HG03442 (cell line): ENCODE data around the gene SAMD14.
A peak's percentile ranks its signal among the peaks of the same experiment; 100 is the strongest.

ENCODE experiments used
- ATAC-seq: cut with Tn5 transposase; IDR thresholded peaks from one replicate; pipeline ENCODE4 v1.9.1; 2021; ENCODE audit warnings: mild to moderate bottlenecking, moderate library complexity; ENCODE audit not compliant: unreplicated experiment

Gene SAMD14

GRCh38 chr17:50165466-50165865 lies 35.5 kb upstream of the SAMD14 start:
- ATAC-seq = no peak

DNA sequence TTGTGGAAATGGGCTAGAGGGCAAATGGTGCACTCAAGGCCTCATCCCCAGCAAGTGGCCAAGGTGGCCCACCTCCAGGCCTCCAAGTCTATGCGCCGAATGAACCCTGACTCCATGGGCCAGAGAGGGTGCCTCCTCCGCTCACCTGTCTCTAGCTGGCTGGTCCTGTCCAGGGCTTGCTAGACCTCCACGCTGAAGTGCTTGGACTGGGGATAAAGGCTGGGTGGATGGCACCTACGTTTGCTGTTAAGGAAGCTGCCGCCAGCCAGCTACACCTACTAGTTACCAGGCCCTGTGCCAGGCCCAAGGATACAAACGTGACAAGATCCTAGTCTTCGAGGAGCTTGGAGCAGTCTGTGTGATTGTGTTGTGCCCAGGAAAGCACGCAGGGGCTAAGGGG lies 35.1 kb upstream of the SAMD14 start:
- no peak for ATAC-seq

DNA sequence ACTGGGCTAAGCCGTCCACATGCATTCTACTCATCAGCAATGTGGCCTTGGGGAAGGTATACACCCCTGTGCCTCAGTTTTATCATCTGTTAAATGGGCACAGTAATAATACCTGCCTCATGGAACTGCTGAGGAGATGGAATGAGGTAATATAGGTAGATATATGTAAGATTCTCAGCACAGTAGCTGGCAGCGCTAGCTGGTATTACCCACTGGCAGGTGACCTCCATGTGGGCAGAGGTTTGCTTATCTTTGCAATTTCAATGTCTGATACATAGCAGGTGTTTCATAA lies 34.7 kb upstream of the SAMD14 start:
- no peak for ATAC-seq

- ATAC-seq = no peak
These were observed 34.1 kb upstream of the SAMD14 start for GRCh38 chr17:50163843-50164696.

DNA sequence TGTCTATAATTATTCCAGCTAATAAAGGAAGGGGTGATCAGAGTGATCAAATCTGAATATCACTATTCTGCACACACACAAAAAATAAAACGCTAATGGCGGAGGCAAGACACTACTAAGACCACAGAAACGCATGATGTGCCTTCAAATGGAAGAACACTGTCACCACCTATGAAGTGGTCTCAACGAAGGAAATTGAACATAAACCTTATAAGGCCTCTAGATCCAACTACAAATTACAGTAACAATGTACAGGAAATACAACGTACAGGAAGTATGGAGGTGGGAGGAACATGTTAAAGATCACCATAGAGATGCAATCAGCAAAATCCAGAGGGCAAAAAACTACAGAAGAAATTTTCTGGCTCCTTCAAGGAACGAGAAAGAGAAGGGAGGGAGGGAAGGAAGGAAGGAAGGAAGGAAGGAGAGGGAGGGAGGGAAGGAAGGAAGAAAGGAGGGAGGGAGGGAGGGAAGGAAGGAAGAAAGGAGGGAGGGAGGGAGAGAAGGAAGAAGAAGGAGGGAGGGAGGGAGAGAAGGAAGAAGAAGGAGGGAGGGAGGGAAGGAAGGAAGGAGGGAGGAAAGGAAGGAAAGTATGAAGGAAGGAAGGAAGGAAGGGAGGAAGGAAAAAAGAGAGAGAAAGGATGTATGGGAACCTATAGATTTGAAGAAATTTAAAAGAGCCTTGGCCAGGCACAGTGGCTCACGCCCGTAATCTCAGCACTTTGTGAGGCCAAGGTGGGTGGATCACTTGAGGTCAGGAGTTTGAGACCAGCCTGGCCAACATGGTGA lies 32.7 kb upstream of the SAMD14 start:
- ATAC-seq = no peak

- ATAC-seq = no peak
These were observed 31.9 kb upstream of the SAMD14 start for GRCh38 chr17:50161911-50162288.

DNA sequence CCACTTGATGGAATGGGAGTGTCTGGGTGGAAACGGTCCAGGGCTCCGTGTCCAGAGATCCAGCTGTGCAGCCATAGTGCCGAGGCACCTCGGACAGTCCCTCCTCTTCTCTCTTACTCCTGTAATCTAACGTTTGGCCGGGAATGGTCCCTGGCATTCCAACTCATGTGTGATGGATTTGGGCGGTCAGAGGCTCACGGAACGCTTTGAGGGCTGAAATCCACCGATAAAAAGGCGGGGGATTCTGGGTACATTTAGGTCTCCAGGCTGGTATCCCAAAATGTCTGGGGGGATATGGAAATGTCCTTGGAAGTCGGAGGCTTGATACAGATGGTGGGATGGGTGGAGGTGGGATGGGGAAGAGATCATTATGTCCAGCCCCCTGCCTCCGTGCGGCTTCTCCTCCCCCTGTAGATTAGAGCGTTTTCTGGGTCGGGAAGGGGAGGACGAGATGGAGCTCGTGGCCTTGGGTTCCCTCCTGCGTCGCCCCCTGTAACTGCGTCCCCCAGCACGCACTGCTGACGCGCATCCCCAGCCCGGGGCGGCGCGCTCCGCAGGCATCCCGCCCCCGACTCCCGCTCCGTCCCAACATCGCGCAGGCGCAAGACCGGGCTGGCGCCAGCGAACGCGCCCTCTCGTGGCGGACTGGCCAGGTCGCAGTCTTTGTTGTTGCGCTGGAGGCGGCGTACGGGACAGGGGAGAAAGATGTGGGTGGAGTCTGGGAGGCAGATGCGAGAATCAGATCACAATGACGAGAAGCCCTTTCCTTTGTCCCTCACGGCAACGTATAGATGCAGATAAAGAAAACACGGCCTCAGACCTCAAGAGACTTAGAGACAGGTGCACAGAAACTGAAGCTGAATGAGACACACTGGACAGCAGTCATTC lies 31.3 kb upstream of the SAMD14 start:
- ATAC-seq = peak; percentile 82

- no peak for ATAC-seq
These were observed 27.9 kb upstream of the SAMD14 start for GRCh38 chr17:50157891-50158290.

DNA sequence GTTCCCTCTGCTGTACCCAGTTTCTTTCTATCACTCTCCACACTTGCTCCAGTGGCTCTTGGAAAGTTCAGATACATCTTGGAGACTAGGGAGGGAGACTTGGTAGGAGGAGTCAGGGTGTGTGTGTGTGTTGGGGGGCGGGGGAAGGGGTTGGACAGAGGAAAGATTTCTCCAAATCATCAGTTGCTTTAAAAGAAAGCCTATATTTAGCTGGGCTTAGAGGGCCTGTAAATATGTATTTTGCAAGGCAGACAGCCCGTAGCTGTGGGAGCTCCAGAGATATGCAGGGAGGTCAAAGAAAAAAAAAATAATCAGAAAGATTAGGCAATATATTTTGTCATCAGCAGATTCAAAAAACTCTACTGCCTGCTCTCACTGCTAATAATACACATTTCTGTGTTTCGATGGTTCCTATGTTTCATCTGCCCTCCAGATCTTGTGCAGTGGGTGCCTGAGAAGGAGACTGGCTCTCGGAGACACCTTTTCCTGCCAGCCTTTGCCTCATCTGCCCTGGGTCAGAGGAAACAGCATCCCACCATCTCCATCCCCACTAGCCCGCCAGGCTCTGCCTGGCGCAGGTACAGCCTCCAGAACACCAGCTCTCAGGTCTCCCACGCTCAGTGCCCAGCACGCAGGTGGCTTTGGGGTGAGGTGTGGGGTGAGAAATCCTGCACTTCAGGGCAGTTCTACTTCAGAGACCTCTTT lies 25.3 kb upstream of the SAMD14 start:
- no peak for ATAC-seq

DNA sequence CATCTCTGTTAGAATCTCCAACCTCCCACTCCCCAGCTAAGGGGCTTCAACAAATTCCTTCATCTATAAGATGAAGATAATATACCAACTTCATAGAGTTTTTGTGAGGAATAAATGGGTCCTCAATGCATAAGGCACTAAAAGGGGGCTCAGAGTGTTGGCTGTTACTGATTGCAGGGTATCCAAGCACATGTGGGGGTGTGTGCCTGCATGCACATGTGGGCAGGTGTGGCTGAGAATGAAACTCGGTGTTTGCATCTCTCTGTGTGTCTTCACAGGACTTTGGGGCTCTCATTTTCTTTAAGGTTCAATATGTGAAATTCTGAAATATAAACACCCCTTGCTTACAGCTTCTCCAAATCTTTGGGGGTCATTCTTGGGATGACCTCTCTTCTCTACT lies 24.6 kb upstream of the SAMD14 start:
- no peak for ATAC-seq

DNA sequence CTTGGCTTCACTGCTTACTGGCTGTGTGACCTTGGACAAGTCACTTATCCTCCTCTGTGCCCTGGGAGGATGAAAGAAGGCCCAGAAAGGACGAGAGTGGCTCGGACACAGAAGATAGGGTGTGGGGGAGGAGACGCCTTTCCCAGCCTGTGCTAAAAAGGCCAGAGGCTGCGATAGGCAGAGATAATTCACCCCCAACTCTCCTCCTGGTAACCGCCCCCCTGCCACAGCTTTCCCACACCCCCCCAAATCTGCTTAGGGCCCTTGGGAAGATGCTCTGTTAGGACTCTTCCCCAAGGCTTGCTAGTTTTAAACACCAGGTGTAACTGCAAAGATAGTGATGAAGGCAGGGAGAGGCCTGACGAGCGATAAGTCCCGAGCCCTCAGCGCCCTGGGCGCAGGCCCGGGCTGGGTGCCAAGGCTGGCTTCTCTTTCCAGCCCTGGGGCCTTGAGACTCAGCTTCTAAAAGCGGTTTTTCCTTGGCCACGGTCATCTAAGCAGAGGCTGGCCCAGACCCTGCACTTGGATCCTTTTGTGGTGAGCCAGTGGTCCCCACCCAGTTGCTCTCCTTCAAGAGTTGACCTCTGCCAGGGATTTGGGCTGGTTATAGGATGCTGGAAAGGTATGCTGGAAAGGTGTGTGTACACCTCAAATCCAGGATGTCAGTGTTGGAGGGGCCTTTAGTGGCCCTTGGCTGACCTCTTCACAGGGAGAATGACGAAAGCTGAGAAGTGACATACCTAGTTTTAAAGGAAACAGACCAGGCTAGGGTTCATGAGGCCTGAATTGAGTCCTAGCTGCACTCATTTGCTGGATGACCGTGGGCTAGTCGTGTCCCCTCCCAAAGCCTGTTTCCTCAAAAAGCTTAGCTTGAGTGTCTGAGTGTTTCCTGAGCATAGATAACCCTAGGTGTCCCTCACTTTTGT lies 24.0 kb upstream of the SAMD14 start:
- no peak for ATAC-seq

GRCh38 chr17:50152736-50153135 lies 22.8 kb upstream of the SAMD14 start:
- ATAC-seq = no peak

DNA sequence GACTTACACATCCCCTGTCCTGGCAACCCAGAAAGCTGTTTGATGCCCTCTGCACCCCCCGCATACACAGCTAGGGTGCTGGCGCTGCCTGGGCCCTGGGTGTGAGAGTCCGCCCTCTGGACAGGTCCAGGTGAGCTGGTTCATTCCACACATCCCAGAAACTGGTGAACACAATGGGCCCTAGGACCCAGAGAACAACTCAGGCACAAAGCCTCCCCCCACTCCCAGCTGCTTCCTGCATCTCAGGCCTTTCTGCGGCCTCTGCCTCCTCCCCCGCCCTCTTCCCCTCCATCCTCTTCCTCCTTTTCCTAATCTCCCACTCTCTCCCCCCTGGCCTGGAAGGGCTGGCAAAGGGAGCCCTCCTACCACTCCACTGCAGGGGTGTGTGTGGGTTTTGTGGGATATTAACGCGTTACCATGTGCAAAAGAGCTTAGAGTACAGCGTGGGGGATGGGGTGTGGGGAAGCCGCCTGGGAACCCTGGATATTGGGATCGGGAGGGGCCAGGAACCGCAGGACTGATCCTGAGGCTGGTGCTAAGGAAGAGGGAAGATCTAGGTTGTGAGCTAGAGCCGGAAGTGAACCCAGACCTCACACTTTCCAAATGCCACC lies 22.1 kb upstream of the SAMD14 start:
- ATAC-seq = no peak

- peak; percentile 33 for ATAC-seq
These were observed 21.3 kb upstream of the SAMD14 start for GRCh38 chr17:50151041-50151936.

- ATAC-seq = no peak
These were observed 20.5 kb upstream of the SAMD14 start, which contains the start of gene PPP1R9B for GRCh38 chr17:50150354-50151040. TSS of gene PPP1R9B (minus strand) at chr17:50150677. CDS start at chr17:50150513, 164 bp downstream.

- ATAC-seq = no peak
These were observed 19.7 kb upstream of the SAMD14 start for GRCh38 chr17:50149417-50150353.

DNA sequence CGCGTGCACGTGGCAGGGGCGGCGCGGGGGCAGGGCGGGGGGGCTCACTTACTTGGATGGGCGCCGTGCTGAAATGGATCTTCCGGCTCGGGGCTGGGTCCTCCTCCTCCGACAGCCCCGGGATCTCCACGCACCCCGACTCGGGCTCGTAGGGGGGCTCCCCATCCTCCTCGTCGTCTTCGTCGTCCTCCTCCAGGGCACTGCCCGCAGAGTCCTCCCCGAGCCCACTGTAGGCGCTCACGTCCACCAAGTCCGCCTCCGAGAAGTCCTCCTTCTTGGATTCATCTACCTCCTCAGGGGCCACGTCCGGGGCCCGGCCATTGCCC lies 19.1 kb upstream of the SAMD14 start:
- ATAC-seq = no peak
